PC-3 (cell line): ENCODE results near the gene LRRC71.
A peak's percentile ranks its signal among the peaks of the same experiment; 100 is the strongest.

ENCODE experiments used
- EZH2 ChIP-seq: fragments of 300-600 bp; sonication (generic); IDR thresholded peaks from one replicate; pipeline ENCODE4 v1.6.1; 2017; ENCODE audit warnings: antibody characterized with exemption, mild to moderate bottlenecking, low read length; ENCODE audit not compliant: unreplicated experiment
- EZH2phosphoT487 ChIP-seq: fragments of 300-600 bp; sonication (generic); IDR thresholded peaks from 2 replicates; pipeline ENCODE4 v1.6.1; 2018; ENCODE audit warnings: mild to moderate bottlenecking, antibody characterized with exemption, low read length, borderline replicate concordance
- TF ChIP-seq, protein P1 (sequence below): fragments of 300-600 bp; sonication (generic); conservative IDR thresholded peaks from 2 replicates; pipeline ENCODE4 v1.5.1; 2017; ENCODE audit warnings: antibody characterized with exemption, low read depth, mild to moderate bottlenecking, low read length

DNA sequence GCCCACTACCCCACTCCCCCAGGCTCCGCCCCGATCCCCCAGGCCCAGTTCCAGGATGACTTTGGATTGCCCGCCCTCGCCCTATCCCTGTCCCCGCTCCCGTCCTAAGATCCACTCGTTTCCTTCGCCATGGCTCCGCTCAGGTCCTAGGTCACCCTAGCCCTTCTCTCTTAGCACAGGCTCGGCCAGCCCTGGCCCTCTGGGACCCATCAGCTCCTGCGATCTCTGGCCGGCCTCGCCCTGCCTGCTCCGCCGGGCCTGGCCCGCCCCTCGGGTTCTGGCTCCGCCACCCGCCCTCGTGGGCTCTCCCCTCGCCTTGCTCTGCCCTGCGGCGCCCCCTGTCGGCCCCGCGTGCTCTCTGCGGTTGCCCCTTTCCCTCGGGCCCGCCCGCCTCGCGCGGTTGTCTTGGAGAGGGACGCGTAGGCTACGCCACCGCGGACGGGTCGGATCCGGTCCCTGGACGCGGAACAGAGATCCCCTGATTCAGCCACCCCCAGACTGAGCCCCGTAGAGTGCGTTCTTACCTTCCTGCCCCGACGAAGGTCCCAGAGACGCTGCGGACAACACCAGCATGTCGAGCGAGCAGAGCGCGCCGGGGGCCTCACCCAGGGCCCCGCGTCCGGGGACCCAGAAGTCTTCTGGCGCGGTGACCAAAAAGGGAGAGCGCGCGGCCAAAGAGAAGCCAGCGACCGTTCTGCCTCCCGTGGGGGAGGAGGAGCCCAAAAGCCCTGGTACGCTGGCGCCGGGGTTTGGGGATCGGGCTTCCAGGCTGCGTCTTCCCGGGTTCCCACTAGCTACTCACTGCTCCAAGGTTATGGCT, at the start of gene LRRC71:
- TF ChIP-seq EZH2 (no peak), EZH2phosphoT487 (no peak)
- TF ChIP-seq, protein P1, sequence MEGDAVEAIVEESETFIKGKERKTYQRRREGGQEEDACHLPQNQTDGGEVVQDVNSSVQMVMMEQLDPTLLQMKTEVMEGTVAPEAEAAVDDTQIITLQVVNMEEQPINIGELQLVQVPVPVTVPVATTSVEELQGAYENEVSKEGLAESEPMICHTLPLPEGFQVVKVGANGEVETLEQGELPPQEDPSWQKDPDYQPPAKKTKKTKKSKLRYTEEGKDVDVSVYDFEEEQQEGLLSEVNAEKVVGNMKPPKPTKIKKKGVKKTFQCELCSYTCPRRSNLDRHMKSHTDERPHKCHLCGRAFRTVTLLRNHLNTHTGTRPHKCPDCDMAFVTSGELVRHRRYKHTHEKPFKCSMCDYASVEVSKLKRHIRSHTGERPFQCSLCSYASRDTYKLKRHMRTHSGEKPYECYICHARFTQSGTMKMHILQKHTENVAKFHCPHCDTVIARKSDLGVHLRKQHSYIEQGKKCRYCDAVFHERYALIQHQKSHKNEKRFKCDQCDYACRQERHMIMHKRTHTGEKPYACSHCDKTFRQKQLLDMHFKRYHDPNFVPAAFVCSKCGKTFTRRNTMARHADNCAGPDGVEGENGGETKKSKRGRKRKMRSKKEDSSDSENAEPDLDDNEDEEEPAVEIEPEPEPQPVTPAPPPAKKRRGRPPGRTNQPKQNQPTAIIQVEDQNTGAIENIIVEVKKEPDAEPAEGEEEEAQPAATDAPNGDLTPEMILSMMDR: peak; percentile 68
